Skeletal muscle tissue (tissue), 4 donors: ENCODE data around the gene KCNN4. TPM values are rescaled to one million over a fixed set of nuclear protein-coding genes. Genes with fewer than 3 reads are reported as not detected.
A peak's percentile ranks its signal among the peaks of the same experiment; 100 is the strongest.
"Not testable (repeated sequence)": the region's sequence is repeated elsewhere in the genome, so short reads cannot be mapped to it uniquely, and the experiment has no call there.

ENCODE experiments used
- H3K27ac ChIP-seq: one replicate; pipeline ENCODE4 v1.7.0; 2013; ENCODE audit warnings: mild to moderate bottlenecking, low read depth, low read length, inconsistent platforms
- H3K27me3 ChIP-seq, 3 donors: one replicate each; pipeline ENCODE4 v1.7.0; 2013; ENCODE audit warnings: low read length in 3 of 3; ENCODE audit not compliant: control insufficient read depth in 3 of 3, insufficient read depth in 3 of 3
- H3K36me3 ChIP-seq, 3 donors: one replicate each; pipeline ENCODE4 v1.7.0; 2013; ENCODE audit warnings: low read length in 3 of 3; ENCODE audit not compliant: control insufficient read depth in 3 of 3, insufficient read depth in 3 of 3
- H3K4me1 ChIP-seq, 3 donors: one replicate each; pipeline ENCODE4 v1.7.0; 2013; ENCODE audit warnings: low read length in 3 of 3, mild to moderate bottlenecking in 3 of 3; ENCODE audit not compliant: control insufficient read depth in 3 of 3, insufficient read depth in 3 of 3
- H3K4me3 ChIP-seq, 3 donors: one replicate each; pipeline ENCODE4 v1.7.0; 2013; ENCODE audit warnings: low read length in 3 of 3
- H3K9ac ChIP-seq, 3 donors: one replicate each; pipeline ENCODE4 v1.7.0; 2013; ENCODE audit warnings: low read length in 3 of 3, mild to moderate bottlenecking in 3 of 3, moderate library complexity in 2 of 3, low read depth in 1 of 3
- H3K9me3 ChIP-seq, 3 donors: one replicate each; pipeline ENCODE4 v1.7.0; 2013; ENCODE audit warnings: low read length in 3 of 3; ENCODE audit not compliant: control insufficient read depth in 3 of 3
- total RNA-seq: library from RNA; depleted of rRNA; stranded (reverse); fragments of >200 nt; gene quantifications from one replicate; pipeline ENCODE4 v1.2.3, GENCODE V29; 2014
- donor health status: Osteomylitis.

KCNN4 gene
- total RNA-seq, 1 donor from 2014 or later: 1.0 TPM

DNA sequence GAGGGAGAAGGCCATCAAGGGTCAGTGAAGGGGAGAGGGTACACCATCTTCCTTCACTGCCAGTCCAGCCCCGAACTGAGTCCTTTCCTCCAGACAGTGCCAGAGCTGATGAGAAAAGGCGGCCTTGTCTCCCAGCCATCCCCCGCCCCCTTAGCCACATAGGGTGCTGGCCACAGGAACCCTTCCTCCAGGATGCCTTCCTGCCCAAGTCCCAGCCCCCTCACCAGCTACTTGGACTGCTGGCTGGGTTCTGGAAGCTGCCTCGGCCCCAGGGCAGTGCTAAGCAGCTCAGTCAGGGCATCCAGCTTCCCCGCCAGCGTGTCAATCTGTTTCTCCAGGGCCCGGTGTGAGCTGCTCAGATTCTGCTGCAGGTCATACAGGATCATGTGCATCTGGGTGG, 13.5 kb downstream of the KCNN4 start:
- Histone ChIP-seq H3K36me3 (no peaks in the 10 kb centered on the region), H3K4me1 (peaks cover 0 to 18% (median 2%) of the 10 kb centered on the region in 3 donors), H3K27me3 (peaks cover 0 to 7% (median 0%) of the 10 kb centered on the region in 3 donors), H3K4me3 (no peak overlapping the region), H3K9ac (no peak overlapping the region), H3K27ac (no peak overlapping the region), H3K9me3 (no peaks in the 10 kb centered on the region)

DNA sequence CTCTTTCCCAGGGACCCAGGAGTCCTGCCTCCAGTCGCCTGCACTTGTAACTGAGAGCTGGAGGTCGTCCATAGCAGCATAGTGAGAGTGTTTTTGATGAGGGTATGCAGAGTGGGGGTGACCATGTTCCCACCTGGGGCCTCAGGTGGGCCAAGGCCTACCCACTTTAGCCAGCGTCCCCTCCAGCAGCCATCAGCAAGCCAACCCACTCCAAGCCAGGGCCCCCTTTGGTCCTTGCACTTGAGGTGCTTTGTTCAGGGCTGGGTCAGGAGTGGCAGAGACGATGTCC, 14.1 kb downstream of the KCNN4 start:
- Histone ChIP-seq H3K36me3 (no peaks in the 10 kb centered on the region), H3K27ac (no peak overlapping the region), H3K9ac (no peak overlapping the region), H3K4me1 (peaks cover 0 to 18% (median 2%) of the 10 kb centered on the region in 3 donors), H3K4me3 (no peak overlapping the region), H3K9me3 (no peaks in the 10 kb centered on the region), H3K27me3 (peaks cover 0 to 7% (median 0%) of the 10 kb centered on the region in 3 donors)

DNA sequence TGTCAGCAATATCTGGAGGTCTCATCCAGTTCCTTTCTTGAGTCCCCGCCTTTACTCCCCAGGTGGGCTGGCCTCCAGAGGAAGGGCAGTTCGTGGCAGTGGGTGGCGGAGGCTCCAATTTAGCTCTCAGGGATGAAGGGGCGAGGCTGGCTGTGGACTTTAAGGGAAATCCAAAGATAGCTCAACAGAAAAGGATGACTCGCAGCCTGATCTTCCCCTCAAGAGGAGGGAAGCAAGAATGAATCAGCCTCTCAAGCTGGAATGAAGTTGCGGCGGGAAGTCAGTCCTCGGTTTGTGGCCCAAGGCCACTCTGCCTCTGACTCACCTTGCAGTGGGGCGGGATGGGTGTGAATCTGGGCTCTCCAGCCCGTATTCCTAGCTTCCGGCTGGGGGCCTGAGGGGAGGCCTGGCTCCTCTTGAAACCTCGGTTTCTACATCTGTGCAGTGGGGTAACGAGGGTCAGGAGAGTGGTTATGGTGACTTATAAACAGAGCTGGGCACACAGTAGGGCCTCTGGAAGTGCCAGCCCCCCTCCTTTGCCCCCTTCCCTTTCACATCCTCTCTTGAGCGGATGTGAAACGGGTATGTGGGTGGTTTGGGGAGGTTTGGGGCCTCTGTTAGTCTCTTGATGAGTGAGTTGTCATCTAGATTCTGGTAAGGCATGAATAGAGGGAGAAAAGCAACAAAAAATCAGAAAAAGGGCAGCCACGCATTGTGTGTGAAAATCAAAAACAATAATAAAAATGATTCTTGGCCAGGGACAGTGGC, 15.5 kb downstream of the KCNN4 start:
- Histone ChIP-seq H3K9ac (peak overlapping the region in 1 of 3 donors; percentile 50), H3K36me3 (no peaks in the 10 kb centered on the region), H3K27ac (peak overlapping the region; percentile 52), H3K4me1 (peaks cover 0 to 18% (median 2%) of the 10 kb centered on the region in 3 donors), H3K27me3 (peaks cover 0 to 2% (median 0%) of the 10 kb centered on the region in 3 donors), H3K9me3 (no peaks in the 10 kb centered on the region), H3K4me3 (no peak overlapping the region)

DNA sequence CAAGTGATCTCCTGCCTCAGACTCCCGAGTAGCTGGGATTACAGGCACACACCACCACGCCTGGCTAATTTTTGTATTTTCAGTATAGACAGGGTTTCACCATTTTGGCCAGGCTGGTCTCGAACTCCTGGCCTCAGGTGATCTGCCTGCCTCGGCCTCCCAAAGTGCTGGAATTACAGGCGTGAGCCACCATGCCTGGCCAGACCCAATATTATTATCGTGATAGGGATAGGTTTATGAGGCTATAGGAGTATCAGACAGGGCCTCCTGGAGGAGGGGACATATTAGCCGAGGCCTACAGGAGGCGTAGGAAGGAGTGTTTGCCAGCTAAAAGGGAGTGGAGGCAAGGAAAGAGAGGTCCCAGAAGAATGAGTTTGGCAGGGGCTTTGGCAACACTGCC, 16.1 kb downstream of the KCNN4 start:
- Histone ChIP-seq H3K4me1 (peaks cover 0 to 18% (median 2%) of the 10 kb centered on the region in 3 donors), H3K9ac (peak overlapping the region in 1 of 3 donors; percentile 50), H3K27ac (peak overlapping the region; percentile 52)
- H3K36me3 ChIP-seq, H3K27me3 ChIP-seq, H3K9me3 ChIP-seq, H3K4me3 ChIP-seq: not testable (repeated sequence)

DNA sequence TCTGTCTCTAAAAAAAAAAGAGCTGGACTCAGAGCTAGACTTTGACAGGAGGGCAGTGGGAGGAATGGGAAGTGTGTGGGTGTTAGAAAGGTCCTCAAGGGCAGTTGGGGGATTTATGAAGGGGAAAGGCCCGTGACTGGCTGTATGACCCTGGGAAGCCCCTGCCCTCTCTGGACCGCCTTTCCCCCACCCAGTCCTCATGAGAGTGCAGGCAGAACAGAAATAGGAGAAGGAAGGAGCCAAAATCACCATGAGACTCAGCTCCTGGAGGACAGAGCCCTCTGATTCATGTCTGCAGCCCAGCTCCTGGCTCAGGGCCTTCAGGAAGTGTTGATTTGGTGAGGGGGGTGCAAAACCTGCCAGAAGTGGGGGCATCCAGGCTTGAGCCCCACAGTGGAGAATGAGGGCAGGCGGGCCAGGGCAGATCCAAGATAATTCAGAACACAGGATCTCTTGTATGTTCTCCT, 17.3 kb downstream of the KCNN4 start:
- no peaks in the 10 kb centered on the region for H3K36me3 ChIP-seq
- peak overlapping the region; percentile 40 for H3K27ac ChIP-seq
- peaks cover 0 to 18% (median 2%) of the 10 kb centered on the region in 3 donors for H3K4me1 ChIP-seq
- no peak overlapping the region for H3K9ac ChIP-seq
- no peak overlapping the region for H3K4me3 ChIP-seq
- H3K9me3 ChIP-seq: no peaks in the 10 kb centered on the region
- H3K27me3 ChIP-seq: no peaks in the 10 kb centered on the region

DNA sequence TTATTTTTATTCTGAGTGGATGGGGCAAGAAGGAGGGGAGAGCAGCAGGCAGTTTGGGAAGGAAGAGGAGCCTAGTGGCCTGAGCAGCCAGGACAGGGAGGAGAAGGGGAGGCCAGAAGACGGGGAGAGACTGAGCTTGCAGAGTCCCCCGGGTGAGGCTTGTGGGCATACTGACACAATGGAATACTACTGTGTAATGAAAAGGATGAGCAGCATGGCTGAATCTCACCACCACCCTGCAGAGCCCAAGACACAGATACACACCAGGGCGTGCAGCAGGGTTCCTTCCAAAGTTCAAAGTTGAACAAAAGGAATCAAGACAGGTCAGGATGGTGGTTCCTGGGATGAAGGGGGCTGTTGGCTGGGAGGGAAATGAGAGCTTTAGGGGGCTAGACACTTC, 18.0 kb downstream of the KCNN4 start:
- H3K36me3 ChIP-seq: no peaks in the 10 kb centered on the region
- H3K4me1 ChIP-seq: peaks cover 0 to 18% (median 2%) of the 10 kb centered on the region in 3 donors
- no peaks in the 10 kb centered on the region for H3K27me3 ChIP-seq
- peak overlapping the region; percentile 40 for H3K27ac ChIP-seq
- no peak overlapping the region for H3K4me3 ChIP-seq
- no peaks in the 10 kb centered on the region for H3K9me3 ChIP-seq
- H3K9ac ChIP-seq: no peak overlapping the region

DNA sequence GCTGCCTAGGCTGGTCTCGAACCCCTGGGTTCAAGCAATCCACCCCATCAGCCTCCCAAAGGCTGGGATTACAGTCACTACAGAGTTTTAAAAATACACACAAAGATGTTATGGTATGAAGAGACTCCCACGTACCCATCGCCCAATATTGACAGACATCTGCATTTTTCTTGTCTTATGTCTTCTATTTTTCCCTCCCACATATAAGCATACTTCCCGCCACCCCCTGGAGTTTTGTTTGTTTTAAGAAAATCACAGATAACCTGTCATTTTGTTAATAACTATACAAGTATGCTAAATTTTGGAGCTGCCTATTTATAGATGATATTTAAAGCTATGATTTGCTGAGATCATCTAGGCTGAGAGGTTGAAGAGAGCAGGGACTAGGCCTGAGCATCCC, 19.8 kb downstream of the KCNN4 start:
- Histone ChIP-seq H3K27me3 (no peaks in the 10 kb centered on the region), H3K27ac (no peak overlapping the region), H3K4me3 (no peak overlapping the region), H3K9ac (no peak overlapping the region), H3K4me1 (peaks cover 0 to 9% (median 2%) of the 10 kb centered on the region in 3 donors), H3K36me3 (no peaks in the 10 kb centered on the region), H3K9me3 (no peaks in the 10 kb centered on the region)

DNA sequence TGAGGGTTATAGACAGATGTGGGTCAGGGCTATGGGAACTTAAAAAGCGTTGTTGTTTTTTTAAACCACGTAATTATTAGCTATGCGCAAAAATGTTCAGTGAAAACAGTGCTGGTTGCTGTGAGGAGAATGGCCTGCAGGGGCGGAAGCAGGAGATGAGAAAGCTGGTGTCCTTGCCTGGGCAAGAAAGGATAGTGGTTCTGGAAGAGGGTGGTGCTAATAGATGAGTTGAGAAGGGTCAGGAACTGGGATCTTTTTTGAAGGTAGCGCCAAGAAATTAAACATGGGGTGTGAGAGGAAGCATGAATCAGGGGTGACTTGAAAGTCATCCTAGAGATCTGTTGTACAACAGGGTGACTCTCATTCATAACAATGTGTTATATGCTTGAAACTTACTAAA, 21.3 kb downstream of the KCNN4 start:
- Histone ChIP-seq H3K27ac (no peak overlapping the region), H3K27me3 (no peaks in the 10 kb centered on the region), H3K4me3 (no peak overlapping the region), H3K9me3 (no peaks in the 10 kb centered on the region), H3K9ac (no peak overlapping the region), H3K36me3 (no peaks in the 10 kb centered on the region), H3K4me1 (peaks cover 5 to 8% (median 6%) of the 10 kb centered on the region in 3 donors)

DNA sequence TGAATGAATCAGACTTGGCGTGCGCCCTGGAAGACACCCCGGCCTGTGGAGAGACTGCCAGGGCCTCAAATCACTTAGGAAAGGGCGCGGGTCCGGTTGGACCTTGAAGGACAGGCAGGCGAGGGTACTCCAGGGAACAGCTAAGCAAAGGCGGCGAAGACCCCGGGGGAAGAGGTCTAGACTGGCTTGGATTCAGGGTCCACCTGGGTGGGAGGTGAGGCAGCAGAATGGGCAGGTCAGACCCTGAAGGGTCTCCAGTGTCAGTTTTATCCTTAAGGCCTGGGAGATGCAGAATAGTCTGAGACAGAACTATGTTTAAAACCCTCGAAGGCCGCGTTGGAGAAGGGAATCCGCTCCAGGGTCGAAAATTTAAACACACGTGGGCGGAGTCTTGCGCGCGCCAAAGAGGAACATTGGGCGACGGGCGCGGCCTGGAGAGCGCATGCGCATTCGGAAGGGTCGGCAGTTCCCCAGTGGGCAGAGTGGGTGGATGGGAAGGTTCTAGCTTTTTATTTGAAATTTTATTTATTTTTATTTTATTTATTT, 25.4 kb downstream of the KCNN4 start:
- Histone ChIP-seq H3K9me3 (no peaks in the 10 kb centered on the region), H3K4me1 (peaks cover 17 to 20% (median 18%) of the 10 kb centered on the region in 3 donors), H3K4me3 (peak overlapping the region; percentile 90 to 97 (median 94)), H3K27ac (peak overlapping the region; percentile 99), H3K36me3 (peaks cover 3 to 11% (median 3%) of the 10 kb centered on the region in 3 donors), H3K27me3 (no peaks in the 10 kb centered on the region), H3K9ac (peak overlapping the region; percentile 95 to 98 (median 97))

DNA sequence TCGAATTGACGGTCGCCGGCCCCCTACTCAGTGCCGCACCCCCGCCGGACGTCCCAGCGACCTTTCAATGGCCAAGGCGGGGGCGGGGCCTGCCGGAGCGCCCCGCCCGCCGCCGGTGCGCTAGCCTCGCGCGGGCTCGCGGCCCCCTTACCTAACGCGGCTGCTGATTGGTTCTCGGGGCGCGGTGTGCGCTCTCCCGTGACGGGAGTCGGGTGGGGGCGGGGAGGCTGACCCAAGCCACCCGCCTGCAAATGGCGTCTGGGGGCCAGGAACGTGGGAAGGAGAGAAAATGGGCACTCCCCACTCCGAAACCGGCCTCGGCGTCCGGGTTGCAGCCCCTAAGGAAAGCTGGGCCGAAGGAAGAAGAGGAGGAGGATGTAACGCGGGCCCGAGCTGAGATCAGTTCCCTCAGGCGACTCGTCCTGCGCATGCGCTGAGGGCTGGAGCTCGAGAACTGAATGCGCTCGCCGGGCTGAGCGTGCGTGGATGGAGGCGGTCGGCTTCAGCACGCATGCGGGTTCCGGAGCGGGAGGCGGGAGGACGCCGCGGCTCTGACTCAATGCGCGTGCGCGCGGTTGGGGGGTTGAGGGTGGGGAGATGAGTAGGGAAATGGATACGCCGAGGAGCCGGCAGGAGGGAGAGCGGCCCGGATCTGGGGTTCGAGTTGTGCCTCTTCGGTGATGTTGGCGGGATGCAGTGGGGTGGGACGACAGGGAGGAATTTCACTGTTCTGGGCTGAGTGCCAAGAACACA, 26.1 kb downstream of the KCNN4 start, which contains the start of gene SMG9:
Gene SMG9 (minus strand): TSS at position 460 of the 753 bp plus-strand sequence. CDS start 4,221 bp downstream, outside the sequence.
- Histone ChIP-seq H3K9ac (peak within 1 kb of the TSS; percentile 95 to 98 (median 97)), H3K27me3 (no peaks in the 10 kb centered on the region), H3K4me1 (peaks cover 17 to 20% (median 18%) of the 10 kb centered on the region in 3 donors), H3K27ac (peak within 1 kb of the TSS; percentile 99), H3K9me3 (no peaks in the 10 kb centered on the region), H3K36me3 (peaks cover 9 to 18% (median 10%) of the 10 kb centered on the region in 3 donors), H3K4me3 (peak within 1 kb of the TSS; percentile 90 to 97 (median 94))
